ENCODE data around the gene CADM4.
"Not testable (repeated sequence)": the region's sequence is repeated elsewhere in the genome, so short reads cannot be mapped to it uniquely, and the experiment has no call there.

Gene CADM4

DNA sequence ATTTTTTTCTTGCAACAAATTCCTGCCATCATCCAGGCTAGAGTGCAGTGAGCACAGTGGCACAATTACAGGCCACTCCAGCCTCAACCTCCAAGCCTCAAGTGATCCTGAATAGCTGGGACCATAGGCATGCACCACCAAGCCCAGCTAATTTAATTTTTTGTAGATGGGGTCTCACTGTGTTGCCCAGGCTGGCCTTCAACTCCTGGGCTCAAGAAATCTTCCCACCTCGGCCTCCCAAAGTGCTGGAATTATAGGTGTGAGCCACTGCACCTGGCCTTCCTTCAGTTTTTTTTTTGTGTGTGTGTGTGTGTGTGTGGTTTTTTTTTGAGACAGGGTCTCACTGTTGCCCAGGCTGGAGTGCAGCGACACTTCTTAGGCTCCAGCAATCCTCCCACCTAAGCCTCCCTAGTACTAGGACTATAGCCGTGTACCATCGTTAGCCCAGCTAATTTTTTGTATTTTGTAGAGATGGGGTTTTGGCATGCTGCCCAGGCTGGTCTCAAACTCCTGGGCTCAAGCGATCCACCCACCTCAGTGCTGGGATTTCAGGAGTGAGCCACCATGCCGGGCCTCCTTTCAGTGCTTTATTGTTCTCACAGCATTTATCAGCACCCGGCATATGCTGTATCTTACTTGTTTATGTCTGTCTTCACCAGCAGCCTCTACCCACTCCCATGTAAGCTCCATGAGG is 33.6 kb downstream of the CADM4 start:
- DNase-seq, result no peak

DNA sequence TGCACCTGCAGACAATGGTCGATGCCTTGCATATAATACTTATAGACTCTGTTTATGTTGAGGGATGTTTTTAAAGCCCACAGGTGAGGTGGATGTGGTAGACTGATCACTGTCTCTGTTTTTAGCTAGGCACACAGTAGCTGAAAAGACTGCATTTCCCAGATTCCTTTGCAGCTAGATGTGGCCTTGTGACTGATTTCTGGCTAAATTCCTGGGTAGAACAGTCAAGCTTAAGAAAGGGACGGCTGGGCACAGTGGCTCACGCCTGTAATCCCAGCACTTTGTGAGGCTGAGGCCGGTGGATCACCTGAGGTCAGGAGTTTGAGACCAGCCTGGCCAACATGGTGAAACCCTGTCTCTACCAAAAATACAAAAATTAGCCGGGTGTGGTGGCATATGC is 39.3 kb downstream of the CADM4 start:
- DNase-seq, result not testable (repeated sequence)

DNA sequence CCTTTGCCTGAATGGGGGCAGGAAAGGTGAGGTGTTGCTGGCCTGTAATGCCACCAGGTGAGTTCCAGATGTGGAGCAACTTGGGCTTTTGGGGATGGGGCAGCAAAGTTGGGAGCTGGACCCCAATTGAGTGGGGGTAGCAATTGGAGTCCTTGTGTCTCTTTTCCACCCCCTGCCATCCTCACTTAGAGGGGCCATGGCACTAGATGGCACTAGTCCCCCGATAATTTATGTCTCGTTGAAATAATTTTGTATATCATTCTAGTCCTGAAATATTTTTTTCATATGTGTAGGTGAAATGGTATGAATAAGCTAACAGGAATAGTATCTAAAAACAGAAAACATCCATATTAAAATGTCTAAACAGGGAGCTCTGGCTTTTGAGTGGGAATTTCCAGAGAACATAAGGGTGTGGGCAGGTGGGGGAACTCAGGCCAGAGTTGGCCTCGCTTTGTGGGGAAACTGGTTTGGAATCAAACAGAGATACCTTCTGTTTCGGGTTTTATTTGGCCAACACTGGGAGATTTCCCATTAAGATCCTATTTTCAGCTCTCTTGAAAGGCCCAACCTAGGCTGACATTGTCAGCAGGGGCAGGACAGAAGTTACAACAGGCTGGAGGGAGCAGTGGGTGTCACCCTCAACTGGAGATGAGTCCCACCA is 39.9 kb downstream of the CADM4 start:
- DNase-seq, result no peak

GRCh38 chr19:43598445-43599240 is 41.0 kb downstream of the CADM4 start:
- DNase-seq, result no peak

GRCh38 chr19:43597876-43598275 is 41.8 kb downstream of the CADM4 start:
- DNase-seq, result no peak

- no peak for DNase-seq
These were observed 42.7 kb downstream of the CADM4 start for GRCh38 chr19:43596842-43597461.

DNA sequence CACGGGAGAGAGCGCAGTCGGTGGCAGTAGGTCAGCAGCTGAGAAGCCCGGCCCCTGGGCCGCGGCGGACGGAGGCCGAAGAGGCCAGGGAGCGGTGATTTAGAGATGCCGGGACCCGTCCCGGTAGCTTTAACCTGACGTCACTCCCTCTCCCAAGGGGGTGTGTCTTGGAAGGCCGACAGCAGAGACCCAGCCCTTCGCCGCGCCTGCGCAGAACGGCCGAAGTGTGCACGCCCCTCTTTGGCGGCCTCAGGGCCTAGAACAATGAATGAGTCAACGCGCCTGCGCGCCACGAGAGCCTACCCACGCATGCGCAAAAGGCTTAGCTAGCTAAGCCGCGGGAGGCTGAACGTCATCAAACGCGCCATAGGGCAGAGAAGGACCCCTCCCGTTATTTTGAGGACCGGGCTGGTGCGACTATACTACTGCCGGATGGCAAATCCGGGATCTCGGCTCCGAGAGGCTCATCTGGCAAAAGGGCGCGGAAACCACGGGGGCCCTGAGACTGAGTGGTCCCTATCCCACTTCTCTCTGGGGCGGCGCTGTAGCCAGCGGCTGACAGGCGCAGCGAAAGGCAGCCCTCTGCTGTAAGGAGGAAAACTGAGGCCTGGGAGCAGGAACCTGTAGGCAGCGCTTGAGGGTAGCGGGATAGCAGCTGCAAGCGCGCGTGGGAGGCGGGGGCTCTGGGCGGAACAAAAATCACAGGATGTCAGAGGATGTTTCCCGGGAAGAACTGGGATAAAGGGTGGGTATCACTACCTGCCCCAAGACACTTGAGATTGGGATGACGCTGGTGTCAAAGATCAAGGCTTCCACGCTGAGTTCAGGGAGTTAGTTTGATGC is 43.4 kb downstream of the CADM4 start, which contains the start of the genes IRGQ and ZNF576:
IRGQ (minus strand) TSS at position 136 of the 843 bp plus-strand sequence. CDS start 796 bp downstream, outside the sequence.
ZNF576 (plus strand) TSS at position 597 of the 843 bp plus-strand sequence. CDS start 514 bp downstream, outside the sequence.
- peak; percentile 99 for DNase-seq

- no peak for DNase-seq
These were observed 44.0 kb downstream of the CADM4 start for GRCh38 chr19:43595605-43595998.

DNA sequence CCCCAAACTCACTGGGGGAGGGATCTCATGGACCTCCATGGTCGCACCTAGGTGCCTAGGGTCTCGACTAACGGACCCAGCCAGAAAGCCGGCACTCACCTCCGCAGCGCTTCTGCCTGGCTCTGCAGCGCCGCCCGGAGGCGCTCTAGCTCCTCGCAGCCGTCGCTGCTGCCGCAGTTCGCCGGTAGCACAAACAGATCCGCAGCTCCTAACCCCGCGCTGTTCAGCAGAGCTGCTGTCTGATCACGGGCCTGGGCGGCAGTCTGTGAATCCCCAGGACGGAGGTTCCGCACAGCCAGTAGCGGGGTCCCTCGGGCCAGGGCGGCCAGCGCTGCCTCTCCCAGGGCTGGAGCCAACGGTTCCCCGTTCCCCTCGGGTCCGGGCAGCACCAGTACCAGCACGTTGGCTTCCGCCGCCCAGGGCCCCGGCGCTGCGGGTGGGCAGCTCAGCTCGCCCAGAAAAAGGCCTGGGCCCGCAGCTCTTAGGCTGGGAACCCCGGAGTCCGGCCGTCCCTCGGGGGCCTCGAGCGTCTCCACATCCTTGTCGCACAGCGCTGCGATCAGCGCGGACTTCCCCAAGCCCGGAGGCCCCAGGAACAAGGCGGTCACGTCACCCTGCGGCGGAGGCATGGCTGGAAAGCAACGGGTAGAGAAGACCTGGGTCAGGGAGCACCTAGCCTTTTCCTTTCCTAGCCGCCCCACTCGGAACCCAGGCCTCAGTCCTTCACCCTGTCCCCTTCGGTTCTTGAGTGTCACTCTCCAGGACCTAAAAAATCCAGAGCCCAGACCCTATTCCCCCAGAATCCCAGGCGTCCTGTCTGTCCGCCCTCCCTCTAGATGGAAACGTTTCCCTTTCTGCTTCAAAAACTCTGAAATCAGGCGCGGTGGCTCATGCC is 44.7 kb downstream of the CADM4 start:
- DNase-seq, result peak; percentile 57

DNA sequence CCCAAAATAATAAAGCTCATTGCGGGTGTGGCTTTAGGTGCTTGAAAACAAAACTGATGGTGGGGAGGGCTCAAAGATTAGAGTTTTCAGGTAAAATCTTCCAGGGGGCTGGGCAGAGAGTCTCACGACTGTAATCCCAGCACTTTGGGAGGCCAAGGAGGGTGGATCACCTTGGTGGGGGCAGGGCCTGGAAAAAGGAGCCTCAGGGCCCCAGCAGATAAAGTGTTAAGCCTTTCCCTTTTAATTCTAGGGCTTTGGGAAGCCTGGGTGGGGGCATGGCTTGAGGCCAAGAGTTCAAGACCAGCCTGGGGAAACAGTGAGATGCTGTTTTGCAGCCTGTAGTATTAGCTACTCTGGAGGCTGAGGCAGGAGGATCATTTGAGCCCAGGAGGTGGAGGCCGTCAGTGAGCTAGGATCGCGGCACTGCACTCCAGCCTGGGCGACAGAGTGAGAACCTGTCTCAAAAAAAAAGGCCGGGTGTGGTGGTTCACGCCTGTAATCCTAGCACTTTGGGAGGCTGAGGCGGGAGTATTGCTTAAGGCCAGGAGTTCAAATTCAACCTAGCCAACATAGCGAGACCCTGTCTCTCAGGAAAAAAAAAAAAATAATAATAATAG is 45.5 kb downstream of the CADM4 start:
- no peak for DNase-seq

GRCh38 chr19:43592800-43593350 is 46.8 kb downstream of the CADM4 start:
- DNase-seq, result no peak

DNA sequence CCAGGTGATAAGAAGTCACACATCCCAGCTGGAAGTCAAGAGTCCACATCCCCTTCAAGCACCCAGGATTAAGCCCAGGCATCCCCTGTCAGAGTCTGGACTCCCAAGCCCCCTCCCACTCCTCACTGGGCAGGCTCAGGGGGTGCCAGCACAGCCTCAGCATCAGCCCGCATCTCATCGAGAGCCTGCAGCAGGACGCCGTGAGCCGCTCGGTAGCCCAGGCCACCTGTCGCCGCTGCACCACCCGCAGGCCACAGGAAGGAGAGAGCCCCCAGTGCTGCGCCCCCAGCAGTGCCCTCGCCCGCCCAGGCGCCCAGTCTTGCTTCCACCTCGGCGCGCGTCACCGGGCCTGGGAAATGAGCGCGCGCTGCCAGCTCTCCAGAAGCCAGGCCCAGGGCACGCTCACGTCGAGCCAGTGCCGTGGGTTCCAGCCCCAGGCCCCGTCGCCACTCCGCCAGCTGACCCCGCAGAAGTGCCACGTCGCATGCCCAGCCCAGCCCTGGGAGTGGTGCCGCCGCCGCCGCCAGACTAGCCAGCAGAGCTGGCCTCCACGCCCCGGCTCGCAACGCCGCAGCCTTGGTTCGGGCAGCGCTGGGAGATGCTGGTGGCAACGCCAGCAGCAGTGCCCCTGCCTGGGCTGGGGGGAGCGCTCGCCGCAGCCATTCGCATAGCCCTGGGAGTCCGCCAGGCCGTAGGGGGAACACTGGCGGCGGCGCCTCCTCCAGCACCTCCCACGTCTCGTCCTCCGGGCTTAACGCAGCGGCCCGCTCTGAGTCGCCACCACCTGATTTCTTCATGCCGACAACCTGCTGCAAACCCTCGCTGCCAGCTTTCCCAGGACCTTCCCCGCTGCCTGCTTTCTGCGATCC is 47.5 kb downstream of the CADM4 start:
- DNase-seq, result no peak

DNA sequence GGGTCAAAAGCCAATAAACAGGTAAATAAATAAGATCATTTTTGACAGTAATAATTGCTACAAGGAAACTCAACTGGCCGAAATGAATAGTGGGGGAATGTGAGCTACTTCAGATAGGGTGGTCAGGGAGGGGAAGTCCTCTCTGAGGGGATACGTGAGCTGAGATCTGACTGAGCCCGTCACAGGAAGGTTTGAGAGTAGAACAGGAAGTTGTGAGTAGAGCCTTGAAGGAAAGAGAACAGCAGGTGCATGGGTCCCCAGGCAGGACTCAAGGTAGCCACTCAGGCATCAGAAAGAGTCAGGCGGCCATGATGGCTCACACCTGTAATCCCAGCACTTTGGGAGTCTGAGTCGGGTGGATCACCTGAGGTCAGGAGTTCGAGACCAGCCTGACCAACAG is 50.0 kb downstream of the CADM4 start:
- no peak for DNase-seq

GRCh38 chr19:43589277-43589676 is 50.4 kb downstream of the CADM4 start:
- DNase-seq, result no peak

DNA sequence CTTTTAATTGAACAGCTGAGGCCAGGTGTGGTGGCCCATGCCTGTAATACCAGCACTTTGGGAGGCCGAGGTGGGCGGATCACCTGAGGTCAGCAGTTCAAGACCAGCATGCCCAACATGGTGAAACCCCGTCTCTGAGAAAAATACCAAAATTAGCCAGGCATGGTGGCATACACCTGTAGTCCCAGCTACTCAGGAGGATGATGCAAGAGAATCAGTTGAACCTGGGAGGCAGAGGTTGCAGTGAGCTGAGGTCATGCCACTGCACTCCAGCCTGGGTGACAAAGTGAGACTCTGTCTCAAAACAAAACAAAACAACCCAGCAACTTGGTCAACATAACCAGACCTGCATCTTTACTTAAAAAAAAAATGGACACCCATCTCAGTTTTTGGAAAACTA is 52.6 kb downstream of the CADM4 start:
- DNase-seq, result not testable (repeated sequence)

GRCh38 chr19:43586346-43586745 is 53.3 kb downstream of the CADM4 start:
- no peak for DNase-seq

DNA sequence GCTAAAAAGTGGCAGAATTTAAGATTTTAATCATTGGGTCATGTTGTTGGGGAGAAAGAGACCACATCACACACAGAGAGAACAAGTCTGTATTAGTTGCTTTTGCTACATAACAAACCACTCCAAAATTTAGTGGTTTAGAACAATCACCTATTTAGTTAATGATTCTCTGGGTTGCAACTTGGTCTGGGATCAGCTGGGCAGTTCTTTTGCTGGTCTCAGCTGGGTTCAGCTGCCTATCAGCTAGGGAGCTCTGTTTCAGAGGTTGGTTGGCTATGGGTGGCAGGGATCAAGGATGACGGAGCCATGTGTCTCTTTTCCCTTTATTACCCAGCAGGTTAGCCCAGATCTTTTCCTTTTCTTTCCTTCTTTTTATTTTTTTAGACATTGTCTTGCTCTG is 55.2 kb downstream of the CADM4 start:
- no peak for DNase-seq

DNA sequence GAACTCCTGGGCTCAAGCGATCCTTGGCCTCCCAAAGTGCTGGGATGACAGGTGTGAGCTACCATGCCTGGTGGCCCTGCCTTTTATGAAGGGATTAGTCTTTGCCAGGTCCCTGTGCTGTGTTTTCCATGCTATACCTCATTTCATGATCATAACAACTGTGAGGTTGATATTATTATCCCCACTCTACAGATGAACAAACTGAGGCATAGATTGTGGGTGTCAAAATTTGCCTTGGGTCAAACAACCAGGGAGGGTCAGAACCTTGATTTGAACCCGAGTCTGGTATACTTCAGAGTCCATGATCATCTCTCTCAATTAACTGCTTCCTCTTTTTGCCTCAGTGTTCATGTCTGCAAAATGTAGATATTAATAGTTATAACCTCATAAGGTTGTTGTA is 57.2 kb downstream of the CADM4 start:
- DNase-seq, result no peak

DNA sequence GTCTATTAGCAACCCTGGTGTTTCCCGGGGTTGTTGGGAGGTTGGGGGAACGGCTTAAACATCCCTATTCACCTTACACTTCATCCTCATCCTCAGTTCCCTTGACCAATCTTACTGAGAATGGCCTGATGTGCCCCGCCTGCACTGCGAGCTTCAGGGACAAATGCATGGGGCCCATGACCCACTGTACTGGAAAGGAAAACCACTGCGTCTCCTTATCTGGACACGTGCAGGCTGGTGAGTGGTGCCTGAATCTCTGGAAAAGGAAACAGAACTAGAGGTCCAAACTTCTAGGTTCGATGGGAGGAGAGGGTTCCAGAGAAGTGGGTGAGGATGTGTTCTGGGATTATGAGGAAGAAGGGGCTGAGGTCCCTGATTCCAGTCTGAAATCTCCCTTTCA is 58.2 kb downstream of the CADM4 start:
- DNase-seq, result no peak

Measured in activated gamma-delta T cell (primary cell).